WTC11 (cell line): ENCODE results near the gene TMEM151A. TPM values are rescaled to one million over a fixed set of nuclear protein-coding genes. Genes with fewer than 3 reads are reported as not detected.

ENCODE experiments used
- ATAC-seq: fragments of 200-7000 bp; cut with Tn5 transposase; 2 replicates; pipeline ENCODE4 v1.10.0; 2021; ENCODE audit warnings: mild to moderate bottlenecking, moderate library complexity
- CTCF ChIA-PET: fragments of 300-600 bp; sonication (Branson Sonifier 250); formaldehyde crosslinking; loops from one replicate; lab custom pipeline; 2021; ENCODE audit warnings: antibody characterized with exemption; lab: Charles Lee
- POLR2A ChIA-PET: fragments of 350-600 bp; sonication (Branson Sonifier 250); formaldehyde crosslinking; loops from one replicate; lab custom pipeline; 2021; ENCODE audit warnings: antibody characterized with exemption; lab: Charles Lee
- DNase-seq: peaks from one replicate; pipeline ENCODE4 v3.0.0; 2021; ENCODE audit warnings: low spot score
- H3K27ac Mint-ChIP-seq: 2 replicates; pipeline ENCODE4 v1.8.0; 2021; ENCODE audit warnings: mixed read lengths
- H3K27me3 Mint-ChIP-seq: 2 replicates; pipeline ENCODE4 v1.8.0; 2021; ENCODE audit warnings: low read depth, mild to moderate bottlenecking, moderate library complexity, mixed read lengths
- H3K36me3 Mint-ChIP-seq: 2 replicates; pipeline ENCODE4 v1.8.0; 2021; ENCODE audit warnings: mixed read lengths
- H3K4me1 Mint-ChIP-seq: 2 replicates; pipeline ENCODE4 v1.8.0; 2022; ENCODE audit warnings: mixed read lengths
- H3K4me3 Mint-ChIP-seq: 2 replicates; pipeline ENCODE4 v1.8.0; 2021; ENCODE audit warnings: mild to moderate bottlenecking, moderate library complexity, mixed read lengths
- H3K9me3 Mint-ChIP-seq: 2 replicates; pipeline ENCODE4 v1.8.0; 2021; ENCODE audit warnings: mixed read lengths
- CBFB ChIP-seq: sonication (generic); formaldehyde crosslinking; IDR thresholded peaks from 2 replicates; pipeline ENCODE4 v1.8.1; 2022; ENCODE audit warnings: mild to moderate bottlenecking, low read depth, missing genetic modification reagents
- E2F5 ChIP-seq: sonication (generic); formaldehyde crosslinking; IDR thresholded peaks from 2 replicates; pipeline ENCODE4 v1.8.1; 2022; ENCODE audit warnings: mild to moderate bottlenecking, moderate library complexity, missing genetic modification reagents
- IRF1 ChIP-seq: sonication (generic); formaldehyde crosslinking; IDR thresholded peaks from 2 replicates; pipeline ENCODE4 v1.8.0; 2023; ENCODE audit warnings: missing genetic modification reagents
- MAX ChIP-seq: sonication (generic); formaldehyde crosslinking; IDR thresholded peaks from 2 replicates; pipeline ENCODE4 v1.8.0; 2022; ENCODE audit warnings: mild to moderate bottlenecking, missing genetic modification reagents
- ZNF121 ChIP-seq: sonication (generic); formaldehyde crosslinking; IDR thresholded peaks from 2 replicates; pipeline ENCODE4 v1.8.0; 2023; ENCODE audit warnings: missing genetic modification reagents
- ZNF219 ChIP-seq: sonication (generic); formaldehyde crosslinking; IDR thresholded peaks from 2 replicates; pipeline ENCODE4 v1.8.0; 2023; ENCODE audit warnings: missing genetic modification reagents, mild to moderate bottlenecking, borderline replicate concordance
- ZNF532 ChIP-seq: fragments of 250-450 bp; sonication (Bioruptor Pico); IDR thresholded peaks from 2 replicates; pipeline ENCODE4 v1.9.0; 2021; ENCODE audit warnings: mild to moderate bottlenecking, borderline replicate concordance
- total RNA-seq: library from RNA; stranded (reverse); gene quantifications from 3 replicates; pipeline ENCODE4 v1.2.3, GENCODE V29; 2021
- TF ChIP-seq, protein P1 (sequence below): sonication (generic); formaldehyde crosslinking; IDR thresholded peaks from 2 replicates; pipeline ENCODE4 v1.8.1; 2023; ENCODE audit warnings: mild to moderate bottlenecking, missing genetic modification reagents, moderate library complexity
- TF ChIP-seq, protein P2 (sequence below): sonication (generic); formaldehyde crosslinking; conservative IDR thresholded peaks from 2 replicates; pipeline ENCODE4 v1.8.1; 2022; ENCODE audit warnings: mild to moderate bottlenecking, missing genetic modification reagents
- TF ChIP-seq, protein P3 (sequence below): sonication (generic); formaldehyde crosslinking; IDR thresholded peaks from 2 replicates; pipeline ENCODE4 v1.8.1; 2022; ENCODE audit warnings: low read depth, missing genetic modification reagents, borderline replicate concordance
- TF ChIP-seq, protein P4 (sequence below): sonication (generic); formaldehyde crosslinking; IDR thresholded peaks from 2 replicates; pipeline ENCODE4 v1.8.0; 2022; ENCODE audit warnings: missing genetic modification reagents

The TMEM151A gene
- total RNA-seq, 1 experiment from 2014 or later, result 2.2 TPM

- POLR2A ChIA-PET, result interaction anchor here (0.8 to 2.5 kb wide), 4 partner anchors 16 to 23 kb away, joined by 5 to 20 read pairs (median 8); partner anchors contain the start of gene CD248
- no peaks in the 10 kb centered on the region for H3K9me3 Mint-ChIP-seq
- ATAC-seq, result no peak
- H3K27ac Mint-ChIP-seq, result no peak overlapping the region
- CTCF ChIA-PET, result interaction anchor here (0.6 to 8.7 kb wide), 7 partner anchors 12 to 55 kb away, joined by 3 to 319 read pairs (median 7); partner anchors contain the start of gene CD248
- H3K36me3 Mint-ChIP-seq, result no peaks in the 10 kb centered on the region
- no peaks in the 10 kb centered on the region for H3K27me3 Mint-ChIP-seq
- no peak for TF ChIP-seq ZNF121
- TF ChIP-seq ZNF532, result no peak
- TF ChIP-seq, protein P1, sequence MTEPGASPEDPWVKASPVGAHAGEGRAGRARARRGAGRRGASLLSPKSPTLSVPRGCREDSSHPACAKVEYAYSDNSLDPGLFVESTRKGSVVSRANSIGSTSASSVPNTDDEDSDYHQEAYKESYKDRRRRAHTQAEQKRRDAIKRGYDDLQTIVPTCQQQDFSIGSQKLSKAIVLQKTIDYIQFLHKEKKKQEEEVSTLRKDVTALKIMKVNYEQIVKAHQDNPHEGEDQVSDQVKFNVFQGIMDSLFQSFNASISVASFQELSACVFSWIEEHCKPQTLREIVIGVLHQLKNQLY, result no peak
- TF ChIP-seq ZNF219 (CRISPR knock-in tag), result no peak
- no peak for TF ChIP-seq IRF1 (CRISPR knock-in tag)
- TF ChIP-seq, protein P2, sequence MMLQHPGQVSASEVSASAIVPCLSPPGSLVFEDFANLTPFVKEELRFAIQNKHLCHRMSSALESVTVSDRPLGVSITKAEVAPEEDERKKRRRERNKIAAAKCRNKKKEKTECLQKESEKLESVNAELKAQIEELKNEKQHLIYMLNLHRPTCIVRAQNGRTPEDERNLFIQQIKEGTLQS, result no peak
- TF ChIP-seq, all 79 proteins: peak for 0
- Mint-ChIP-seq H3K4me3 (no peak overlapping the region), H3K4me1 (peaks cover 16% of the 10 kb centered on the region)
- no peak for DNase-seq
These were observed 42.4 kb downstream of the TMEM151A start for GRCh38 chr11:66333896-66334604.

- H3K27ac Mint-ChIP-seq, result no peak overlapping the region
- peak overlapping the region; percentile 50 for H3K4me3 Mint-ChIP-seq
- no peaks in the 10 kb centered on the region for H3K27me3 Mint-ChIP-seq
- no peak for ATAC-seq
- TF ChIP-seq, protein P3, sequence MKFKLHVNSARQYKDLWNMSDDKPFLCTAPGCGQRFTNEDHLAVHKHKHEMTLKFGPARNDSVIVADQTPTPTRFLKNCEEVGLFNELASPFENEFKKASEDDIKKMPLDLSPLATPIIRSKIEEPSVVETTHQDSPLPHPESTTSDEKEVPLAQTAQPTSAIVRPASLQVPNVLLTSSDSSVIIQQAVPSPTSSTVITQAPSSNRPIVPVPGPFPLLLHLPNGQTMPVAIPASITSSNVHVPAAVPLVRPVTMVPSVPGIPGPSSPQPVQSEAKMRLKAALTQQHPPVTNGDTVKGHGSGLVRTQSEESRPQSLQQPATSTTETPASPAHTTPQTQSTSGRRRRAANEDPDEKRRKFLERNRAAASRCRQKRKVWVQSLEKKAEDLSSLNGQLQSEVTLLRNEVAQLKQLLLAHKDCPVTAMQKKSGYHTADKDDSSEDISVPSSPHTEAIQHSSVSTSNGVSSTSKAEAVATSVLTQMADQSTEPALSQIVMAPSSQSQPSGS (CRISPR knock-in tag), result no peak
- peaks cover 16% of the 10 kb centered on the region for H3K4me1 Mint-ChIP-seq
- POLR2A ChIA-PET, result interaction anchor here (0.8 to 2.5 kb wide), 4 partner anchors 13 to 23 kb away, joined by 3 to 20 read pairs (median 8); no protein-coding TSS in a partner anchor
- no peak for DNase-seq
- CTCF ChIA-PET, result interaction anchor here (1.1 to 8.7 kb wide), 10 partner anchors 13 to 290 kb away, joined by 3 to 319 read pairs (median 6); partner anchors contain the start of genes CD248, RAB1B and YIF1A
- H3K9me3 Mint-ChIP-seq, result no peaks in the 10 kb centered on the region
- no peaks in the 10 kb centered on the region for H3K36me3 Mint-ChIP-seq
These were observed 43.1 kb downstream of the TMEM151A start for GRCh38 chr11:66334605-66335442.

DNA sequence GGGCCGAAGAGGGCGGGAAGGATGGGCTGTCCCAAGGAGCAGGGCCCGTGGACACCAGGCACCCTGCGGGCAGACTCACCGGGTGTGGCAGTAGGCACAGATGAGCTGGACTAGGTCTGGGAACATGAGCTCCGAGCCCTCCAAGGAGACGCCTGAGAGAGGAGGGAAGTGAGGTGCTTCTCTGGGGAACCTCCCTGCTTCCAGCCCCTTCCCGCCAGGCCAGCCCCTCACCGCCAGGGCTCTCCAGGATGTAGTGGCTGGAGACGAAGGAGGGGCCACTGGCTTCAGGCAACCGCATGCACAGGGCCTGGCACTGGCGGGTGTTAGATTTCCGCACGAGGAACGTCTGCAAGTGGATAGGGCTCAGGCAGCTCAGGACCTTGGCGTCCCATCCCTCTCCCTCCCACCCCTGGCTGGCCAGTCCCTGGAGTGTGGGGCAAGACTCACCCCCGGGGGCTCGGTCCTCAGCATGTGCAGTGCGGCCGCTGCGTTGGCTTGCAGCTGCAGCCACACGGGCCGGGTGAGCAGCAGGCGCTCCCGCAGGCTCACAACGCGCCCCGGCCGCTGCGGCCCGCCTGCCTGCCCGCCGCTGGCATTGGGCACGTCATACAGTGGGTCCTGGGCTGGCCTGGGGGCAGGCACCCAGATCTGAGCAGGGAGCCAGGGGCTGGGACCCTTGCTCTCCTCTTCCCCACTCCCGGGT lies 44.0 kb downstream of the TMEM151A start:
- ATAC-seq (peak; percentile 38), DNase-seq (no peak)
- Mint-ChIP-seq H3K9me3 (no peaks in the 10 kb centered on the region), H3K27ac (no peak overlapping the region), H3K36me3 (no peaks in the 10 kb centered on the region)
- CTCF ChIA-PET, result interaction anchor here (0.5 to 8.7 kb wide), 22 partner anchors 9 to 291 kb away, joined by 3 to 319 read pairs (median 5); partner anchors contain the start of genes BRMS1, CD248, RAB1B and YIF1A
- TF ChIP-seq MAX (CRISPR knock-in tag), result 0 out of 2 replicates have a peak, but pooled peaks have one; percentile 22
- TF ChIP-seq, protein P4, sequence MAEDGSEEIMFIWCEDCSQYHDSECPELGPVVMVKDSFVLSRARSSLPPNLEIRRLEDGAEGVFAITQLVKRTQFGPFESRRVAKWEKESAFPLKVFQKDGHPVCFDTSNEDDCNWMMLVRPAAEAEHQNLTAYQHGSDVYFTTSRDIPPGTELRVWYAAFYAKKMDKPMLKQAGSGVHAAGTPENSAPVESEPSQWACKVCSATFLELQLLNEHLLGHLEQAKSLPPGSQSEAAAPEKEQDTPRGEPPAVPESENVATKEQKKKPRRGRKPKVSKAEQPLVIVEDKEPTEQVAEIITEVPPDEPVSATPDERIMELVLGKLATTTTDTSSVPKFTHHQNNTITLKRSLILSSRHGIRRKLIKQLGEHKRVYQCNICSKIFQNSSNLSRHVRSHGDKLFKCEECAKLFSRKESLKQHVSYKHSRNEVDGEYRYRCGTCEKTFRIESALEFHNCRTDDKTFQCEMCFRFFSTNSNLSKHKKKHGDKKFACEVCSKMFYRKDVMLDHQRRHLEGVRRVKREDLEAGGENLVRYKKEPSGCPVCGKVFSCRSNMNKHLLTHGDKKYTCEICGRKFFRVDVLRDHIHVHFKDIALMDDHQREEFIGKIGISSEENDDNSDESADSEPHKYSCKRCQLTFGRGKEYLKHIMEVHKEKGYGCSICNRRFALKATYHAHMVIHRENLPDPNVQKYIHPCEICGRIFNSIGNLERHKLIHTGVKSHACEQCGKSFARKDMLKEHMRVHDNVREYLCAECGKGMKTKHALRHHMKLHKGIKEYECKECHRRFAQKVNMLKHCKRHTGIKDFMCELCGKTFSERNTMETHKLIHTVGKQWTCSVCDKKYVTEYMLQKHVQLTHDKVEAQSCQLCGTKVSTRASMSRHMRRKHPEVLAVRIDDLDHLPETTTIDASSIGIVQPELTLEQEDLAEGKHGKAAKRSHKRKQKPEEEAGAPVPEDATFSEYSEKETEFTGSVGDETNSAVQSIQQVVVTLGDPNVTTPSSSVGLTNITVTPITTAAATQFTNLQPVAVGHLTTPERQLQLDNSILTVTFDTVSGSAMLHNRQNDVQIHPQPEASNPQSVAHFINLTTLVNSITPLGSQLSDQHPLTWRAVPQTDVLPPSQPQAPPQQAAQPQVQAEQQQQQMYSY (CRISPR knock-in tag), result 0 out of 2 replicates have a peak, but pooled peaks have one; percentile 33
- peak; percentile 49; the same call in 1 of the 2 replicates for TF ChIP-seq E2F5
- no peak for TF ChIP-seq CBFB (CRISPR knock-in tag)
- 0 out of 2 replicates have a peak, but pooled peaks have one; percentile 29 for TF ChIP-seq IRF1 (CRISPR knock-in tag)
- TF ChIP-seq, all 79 proteins: peak for 4
- peaks cover 16% of the 10 kb centered on the region for H3K4me1 Mint-ChIP-seq
- POLR2A ChIA-PET, result interaction anchor here (0.5 to 2.5 kb wide), 6 partner anchors 9 to 46 kb away, joined by 3 to 20 read pairs (median 4); partner anchors contain the start of genes BRMS1 and YIF1A
- H3K27me3 Mint-ChIP-seq, result no peaks in the 10 kb centered on the region
- H3K4me3 Mint-ChIP-seq, result peak overlapping the region; percentile 82
